GM12801 (cell line): ENCODE results near the gene RMRP.

Experiments
- CTCF ChIP-seq: IDR thresholded peaks from one replicate; pipeline ENCODE4 v1.5.1; 2011; ENCODE audit warnings: control low read depth; ENCODE audit not compliant: insufficient read length; ENCODE audit errors: extremely low read depth

Gene RMRP

GRCh38 chr9:35669331-35670145 lies 11.7 kb upstream of the RMRP start:
- no peak for TF ChIP-seq CTCF

- TF ChIP-seq CTCF: no peak
Measured at GRCh38 chr9:35667939-35668338, 10.1 kb upstream of the RMRP start.

GRCh38 chr9:35666549-35666948 lies 8.7 kb upstream of the RMRP start:
- TF ChIP-seq CTCF: no peak

GRCh38 chr9:35666045-35666444 lies 8.2 kb upstream of the RMRP start:
- TF ChIP-seq CTCF: no peak

- TF ChIP-seq CTCF: no peak
Measured at GRCh38 chr9:35665471-35665818, 7.6 kb upstream of the RMRP start.

- TF ChIP-seq CTCF: no peak
Measured at GRCh38 chr9:35664531-35665470, 7.0 kb upstream of the RMRP start, which contains the start of gene ARHGEF39. ARHGEF39 (minus strand) TSS chr9:35665195; CDS start chr9:35665169, 26 bp downstream.

- TF ChIP-seq CTCF: no peak
Measured at GRCh38 chr9:35662437-35662836, 4.6 kb upstream of the RMRP start.
